B cell (primary cell): ENCODE data around the gene GPC3. TPM values are rescaled to one million over a fixed set of nuclear protein-coding genes. Genes with fewer than 3 reads are reported as not detected.

Experiments used
- ATAC-seq: fragments of 200-7000 bp; cut with Tn5 transposase; one replicate; pipeline ENCODE4 v1.10.0; 2021; ENCODE audit warnings: low read depth, mild to moderate bottlenecking, moderate number of reproducible peaks, moderate library complexity
- CTCF ChIA-PET: fragments of 350-600 bp; sonication (Branson Sonifier 250); formaldehyde crosslinking; loops from one replicate; lab custom pipeline; 2021; ENCODE audit warnings: antibody characterized with exemption, inconsistent platforms; lab: Charles Lee
- POLR2A ChIA-PET: fragments of 350-600 bp; sonication (Branson Sonifier 250); formaldehyde crosslinking; loops from one replicate; lab custom pipeline; 2021; ENCODE audit warnings: antibody characterized with exemption; lab: Charles Lee
- DNase-seq: peaks from one replicate; pipeline ENCODE4 v3.0.0; 2013
- H2AFZ ChIP-seq: 2 replicates; pipeline ENCODE4 v1.6.1; 2012; ENCODE audit warnings: mild to moderate bottlenecking, low read depth, low read length; ENCODE audit not compliant: insufficient read depth, poor library complexity, severe bottlenecking
- H3K27ac ChIP-seq, 2 donors: 1 replicate in 1 of 2; 2 replicates in 1 of 2; pipeline ENCODE4 v1.5.1; 2012 to 2013; ENCODE audit warnings: low read length in 2 of 2, mild to moderate bottlenecking in 2 of 2, moderate library complexity in 1 of 2
- H3K27me3 ChIP-seq, 4 experiments: fragments of 200-600 bp in 1 of 4; sonication (generic) in 1 of 4; replicated peaks in 1 of 4; 1 replicate in 2 of 4; 2 replicates in 2 of 4; pipeline versions ENCODE4 v1.6.1 to v1.7.0; 2013 to 2016; ENCODE audit warnings: low read length in 3 of 4, mild to moderate bottlenecking in 2 of 4, mixed read lengths in 1 of 4, moderate library complexity in 1 of 4; ENCODE audit not compliant: insufficient read depth in 4 of 4, control insufficient read depth in 3 of 4; ENCODE audit errors: control extremely low read depth in 1 of 4
- H3K36me3 ChIP-seq, 2 experiments: replicated peaks in 1 of 2; 1 replicate in 1 of 2; 2 replicates in 1 of 2; pipeline versions ENCODE4 v1.6.1 to v1.7.1; 2013; ENCODE audit warnings: low read length in 1 of 2; ENCODE audit not compliant: insufficient read depth in 2 of 2, control insufficient read depth in 1 of 2; ENCODE audit errors: control extremely low read depth in 1 of 2, extremely low read depth in 1 of 2
- H3K4me1 ChIP-seq, 2 donors: fragments of 200-600 bp in 1 of 2; sonication (generic) in 1 of 2; 1 replicate in 1 of 2; 2 replicates in 1 of 2; pipeline versions ENCODE4 v1.5.1 to v1.6.1; 2013 to 2017; ENCODE audit warnings: low read length in 2 of 2; ENCODE audit not compliant: control insufficient read depth in 2 of 2, insufficient read depth in 2 of 2
- H3K4me2 ChIP-seq: replicated peaks from 2 replicates; pipeline ENCODE3; 2012; ENCODE audit warnings: mild to moderate bottlenecking, low read depth, low read length; ENCODE audit not compliant: poor library complexity, severe bottlenecking
- H3K4me3 ChIP-seq, 5 experiments: fragments of 200-600 bp in 1 of 5; sonication (generic) in 1 of 5; 1 replicate in 3 of 5; 2 replicates in 2 of 5; pipeline versions ENCODE4 v1.5.1 to v1.7.0; 2011 to 2016; ENCODE audit warnings: low read length in 4 of 5, mild to moderate bottlenecking in 4 of 5, low read depth in 2 of 5, control low read depth in 1 of 5, moderate library complexity in 1 of 5; ENCODE audit not compliant: insufficient read depth in 1 of 5; ENCODE audit errors: control extremely low read depth in 1 of 5, extremely low read depth in 1 of 5
- H3K79me2 ChIP-seq: fragments of 200-600 bp; sonication (generic); one replicate; pipeline ENCODE4 v1.6.0; 2016; ENCODE audit warnings: low read length; ENCODE audit not compliant: control insufficient read depth, insufficient read depth
- H3K9ac ChIP-seq: fragments of 200-600 bp; sonication (generic); 2 replicates; pipeline ENCODE4 v1.6.1; 2017; ENCODE audit warnings: mild to moderate bottlenecking, low read length, moderate library complexity
- H3K9me3 ChIP-seq, 3 donors: one replicate each; pipeline versions ENCODE4 v1.6.1 to v1.7.1; 2013; ENCODE audit warnings: low read length in 2 of 3; ENCODE audit not compliant: control insufficient read depth in 2 of 3, insufficient read depth in 1 of 3; ENCODE audit errors: control extremely low read depth in 1 of 3
- H4K20me1 ChIP-seq: 2 replicates; pipeline ENCODE4 v1.6.0; 2012; ENCODE audit warnings: mild to moderate bottlenecking, low read length; ENCODE audit not compliant: insufficient read depth, control insufficient read depth, poor library complexity, severe bottlenecking
- H3K27ac Mint-ChIP-seq: one replicate; pipeline ENCODE4 v1.8.0; 2021; ENCODE audit warnings: mixed read lengths
- H3K27me3 Mint-ChIP-seq: one replicate; pipeline ENCODE4 v1.8.0; 2021; ENCODE audit warnings: mixed read lengths
- H3K4me1 Mint-ChIP-seq: one replicate; pipeline ENCODE4 v1.8.0; 2021; ENCODE audit warnings: mixed read lengths
- H3K4me3 Mint-ChIP-seq: one replicate; pipeline ENCODE4 v1.8.0; 2021; ENCODE audit warnings: mixed read lengths
- H3K9me3 Mint-ChIP-seq: one replicate; pipeline ENCODE4 v1.8.0; 2022; ENCODE audit warnings: mixed read lengths; ENCODE audit not compliant: insufficient read depth
- CTCF ChIP-seq: fragments of 200-600 bp; IDR thresholded peaks from one replicate; pipeline ENCODE4 v1.8.0; 2022; ENCODE audit warnings: antibody characterized with exemption, mild to moderate bottlenecking
- EZH2 ChIP-seq: IDR thresholded peaks from 2 replicates; pipeline ENCODE4 v1.6.1; 2012; ENCODE audit warnings: borderline replicate concordance, low read depth, mild to moderate bottlenecking, moderate library complexity, low read length; ENCODE audit not compliant: insufficient read depth, poor library complexity, severe bottlenecking
- WGBS: methylation state at CpG from one replicate; pipeline ENCODE4 v1.1.5; 2013; ENCODE audit warnings: missing lambda C conversion rate; ENCODE audit not compliant: insufficient coverage; 5-methylcytosine and 5-hydroxymethylcytosine counted together
- intact Hi-C: fragments of 100-400 bp; cut with micrococcal nuclease; formaldehyde crosslinking; loops from one replicate; pipeline ENCODE4 v1.10.0; 2022
- polyA plus RNA-seq: library from polyadenylated mRNA; depleted of rRNA; stranded (reverse); fragments of >200 nt; gene quantifications from 2 replicates; pipeline ENCODE4 v1.2.3, GENCODE V29; 2012
- total RNA-seq, 2 donors: library from RNA; stranded (reverse); fragments of 120-200 nt in 1 of 2; gene quantifications; 1 replicate in 1 of 2; 2 replicates in 1 of 2; pipeline versions ENCODE4 v1.2.3 to v1.2.4, GENCODE V29; 2013 to 2022

The GPC3 gene
- total and polyA plus RNA-seq, 2 donors (not counting 1 experiment from before 2014, with no cell fraction given) = not detected

DNA sequence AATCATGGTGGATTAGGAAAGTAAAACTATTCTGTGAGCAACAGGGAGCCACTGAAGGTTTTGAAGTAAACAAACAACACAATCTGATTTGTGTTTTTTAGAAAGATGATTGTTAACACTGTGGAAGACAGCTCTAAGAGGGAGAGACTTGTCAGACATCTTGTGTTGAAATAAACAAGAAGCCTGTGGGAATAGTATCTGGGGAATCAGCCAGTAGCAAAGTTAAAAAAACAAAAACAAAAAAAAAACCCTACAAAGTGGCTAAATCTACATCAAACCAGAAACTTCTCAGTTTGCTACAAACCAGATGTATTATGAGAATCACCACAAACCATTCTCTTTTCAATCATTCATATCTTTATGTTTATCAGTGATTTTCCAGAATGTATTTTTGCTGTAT is 444.4 kb downstream of the GPC3 start:
- no peaks in the 10 kb centered on the region for H3K4me1 Mint-ChIP-seq
- no peak overlapping the region for H3K9ac ChIP-seq
- DNase-seq = no peak
- POLR2A ChIA-PET = no interaction called here
- H3K79me2 ChIP-seq = no peaks in the 10 kb centered on the region
- no peaks in the 10 kb centered on the region for H3K27me3 Mint-ChIP-seq
- no peak overlapping the region for H3K4me3 ChIP-seq
- CTCF ChIA-PET = no interaction called here
- no peaks in the 10 kb centered on the region for H3K9me3 ChIP-seq
- ATAC-seq = no peak
- no peak for TF ChIP-seq CTCF
- TF ChIP-seq EZH2 = no peak
- intact Hi-C loops = no loop called here
- H3K36me3 ChIP-seq = no peaks in the 10 kb centered on the region
- no peak overlapping the region for H3K27ac Mint-ChIP-seq
- H3K9me3 Mint-ChIP-seq = no peaks in the 10 kb centered on the region
- no peaks in the 10 kb centered on the region for H3K27me3 ChIP-seq
- no peak overlapping the region for H3K27ac ChIP-seq
- H3K4me2 ChIP-seq = no peak overlapping the region
- no peaks in the 10 kb centered on the region for H4K20me1 ChIP-seq
- no peak overlapping the region for H2AFZ ChIP-seq
- no peaks in the 10 kb centered on the region for H3K4me1 ChIP-seq
- H3K4me3 Mint-ChIP-seq = no peak overlapping the region

GRCh38 chrX:133538148-133538547 is 447.2 kb downstream of the GPC3 start:
- Histone ChIP-seq H3K4me3 (no peak overlapping the region), H3K27me3 (no peaks in the 10 kb centered on the region), H3K4me2 (no peak overlapping the region), H3K4me1 (no peaks in the 10 kb centered on the region), H3K27ac (no peak overlapping the region), H3K9me3 (no peaks in the 10 kb centered on the region), H4K20me1 (no peaks in the 10 kb centered on the region), H3K79me2 (no peaks in the 10 kb centered on the region), H3K9ac (no peak overlapping the region), H2AFZ (no peak overlapping the region), H3K36me3 (no peaks in the 10 kb centered on the region)
- intact Hi-C loops = no loop called here
- H3K27me3 Mint-ChIP-seq = no peaks in the 10 kb centered on the region
- CTCF ChIA-PET = no interaction called here
- no peak overlapping the region for H3K27ac Mint-ChIP-seq
- 100% methylated on average over 1 of the region's 4 CpGs for WGBS
- no peaks in the 10 kb centered on the region for H3K9me3 Mint-ChIP-seq
- POLR2A ChIA-PET = no interaction called here
- ATAC-seq (no peak), DNase-seq (no peak)
- H3K4me3 Mint-ChIP-seq = no peak overlapping the region
- H3K4me1 Mint-ChIP-seq = no peaks in the 10 kb centered on the region
- no peak for TF ChIP-seq EZH2
- TF ChIP-seq CTCF = no peak
